ENCODE data around the gene APOA1. TPM values are rescaled to one million over a fixed set of nuclear protein-coding genes. Genes with fewer than 3 reads are reported as not detected.

The APOA1 gene
- total RNA-seq, 2 donors from 2014 or later, result not detected

Other genes with a start within 250 kb of the APOA1 start
- 10 to 100 TPM; 26.1 to 32.8 TPM for gene BUD13, start 64.6 kb downstream of the APOA1 start, total RNA-seq
- gene ZPR1, start 49.6 kb downstream of the APOA1 start, total RNA-seq, result 100 to 1,000 TPM in 1 of 2 donors, 10 to 100 TPM in 1; 77.6 to 106 TPM
- not detected for gene APOA5, start 45.7 kb downstream of the APOA1 start, total RNA-seq
- gene APOA4, start 14.3 kb downstream of the APOA1 start, total RNA-seq, result not detected
- gene APOC3, start 7.7 kb downstream of the APOA1 start, total RNA-seq, result not detected

All from activated T-cell treated with anti-CD3 and anti-CD28 coated beads, Interleukin-2, amount 50 U/mL, for 72 hours (primary cell).